ENCODE measurements around the gene CBX3. TPM values are rescaled to one million over a fixed set of nuclear protein-coding genes. Genes with fewer than 3 reads are reported as not detected.

Gene CBX3
- total and polyA plus RNA-seq, 10 of the 15 experiments (the other 5 are each of a cell fraction or from before 2014, with no cell fraction given) = 153 to 307 (median 225) TPM

DNA sequence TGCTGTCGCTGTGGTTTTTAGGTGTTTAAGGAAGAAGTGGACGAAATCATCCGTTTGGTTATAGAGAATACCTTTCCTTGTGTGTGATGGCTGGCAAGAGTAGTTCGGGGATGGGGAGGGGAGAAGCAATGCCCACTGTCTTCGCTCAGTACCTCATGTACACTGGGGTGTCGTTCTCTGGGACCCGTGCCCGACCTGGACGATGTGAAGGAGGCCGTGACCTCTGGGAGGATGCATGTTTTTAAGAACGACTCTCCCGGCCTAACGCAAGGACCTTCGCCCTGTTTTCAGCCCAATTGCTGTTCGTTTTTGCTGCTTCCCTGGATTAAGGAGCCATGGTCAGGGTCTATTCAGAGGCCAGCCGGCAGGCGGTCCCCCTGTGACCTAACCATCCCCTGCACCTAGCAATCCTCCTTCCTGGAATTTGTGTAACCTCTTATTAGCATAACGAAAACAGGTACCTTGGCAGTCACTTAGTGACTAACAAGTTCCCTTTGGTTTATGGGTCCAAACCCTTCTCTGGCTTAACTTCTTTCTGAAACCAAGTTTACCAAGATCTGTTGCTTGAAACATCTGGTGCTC is 48.2 kb upstream of the CBX3 start (continued):
- TF ChIP-seq ZNF384 (IDR thresholded peaks at IDR 0.05; ENCODE audit: borderline replicate concordance, low read depth, low read length) (no peak), WRNIP1 (IDR thresholded peaks at IDR 0.05; ENCODE audit: borderline replicate concordance, low read depth, low read length) (no peak), SUPT20H (IDR thresholded peaks at IDR 0.05; ENCODE audit: borderline replicate concordance, control insufficient read depth, low read depth, low read length) (no peak), NFYB (IDR thresholded peaks at IDR 0.05; ENCODE audit: insufficient read depth, low read depth, low read length) (no peak), ZNF217 (IDR thresholded peaks at IDR 0.05) (no peak), NR2F1 (conservative IDR thresholded peaks at IDR 0.05) (no peak)
- TF ChIP-seq, protein P1, sequence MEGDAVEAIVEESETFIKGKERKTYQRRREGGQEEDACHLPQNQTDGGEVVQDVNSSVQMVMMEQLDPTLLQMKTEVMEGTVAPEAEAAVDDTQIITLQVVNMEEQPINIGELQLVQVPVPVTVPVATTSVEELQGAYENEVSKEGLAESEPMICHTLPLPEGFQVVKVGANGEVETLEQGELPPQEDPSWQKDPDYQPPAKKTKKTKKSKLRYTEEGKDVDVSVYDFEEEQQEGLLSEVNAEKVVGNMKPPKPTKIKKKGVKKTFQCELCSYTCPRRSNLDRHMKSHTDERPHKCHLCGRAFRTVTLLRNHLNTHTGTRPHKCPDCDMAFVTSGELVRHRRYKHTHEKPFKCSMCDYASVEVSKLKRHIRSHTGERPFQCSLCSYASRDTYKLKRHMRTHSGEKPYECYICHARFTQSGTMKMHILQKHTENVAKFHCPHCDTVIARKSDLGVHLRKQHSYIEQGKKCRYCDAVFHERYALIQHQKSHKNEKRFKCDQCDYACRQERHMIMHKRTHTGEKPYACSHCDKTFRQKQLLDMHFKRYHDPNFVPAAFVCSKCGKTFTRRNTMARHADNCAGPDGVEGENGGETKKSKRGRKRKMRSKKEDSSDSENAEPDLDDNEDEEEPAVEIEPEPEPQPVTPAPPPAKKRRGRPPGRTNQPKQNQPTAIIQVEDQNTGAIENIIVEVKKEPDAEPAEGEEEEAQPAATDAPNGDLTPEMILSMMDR (IDR thresholded peaks at IDR 0.05 in 2 of 3, conservative IDR thresholded peaks at IDR 0.05 in 1 of 3; ENCODE audit: control insufficient read depth in 2 of 3, extremely low read depth in 1 of 3, insufficient read depth in 1 of 3, low read depth in 3 of 3, low read length in 3 of 3) = no peak

All from GM12878 (cell line).